ENCODE results near the gene LMNTD1.
"Not testable (repeated sequence)": the region's sequence is repeated elsewhere in the genome, so short reads cannot be mapped to it uniquely, and the experiment has no call there.

Gene LMNTD1

DNA sequence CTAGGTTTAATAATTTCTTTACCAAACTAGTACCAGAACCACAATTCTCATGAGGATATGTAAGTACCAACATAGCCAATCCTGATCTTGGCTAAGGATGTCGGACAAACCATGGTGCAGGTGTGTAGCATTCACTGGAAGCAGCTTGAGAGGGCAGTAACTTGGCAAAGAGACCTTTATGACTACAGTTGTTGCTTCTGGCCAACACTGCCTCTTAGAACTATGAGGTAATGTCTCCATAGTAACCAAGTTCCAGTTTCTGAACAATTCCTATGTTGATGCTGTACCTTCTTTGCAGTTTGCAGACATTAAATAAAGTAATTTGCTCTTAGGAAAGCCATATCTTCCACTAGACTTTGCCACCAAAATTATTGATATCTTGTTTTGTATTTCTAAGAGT is at the start of gene LMNTD1:
Gene LMNTD1, minus strand, starts transcription at position 186 of the 400 bp plus-strand sequence. CDS start 324 bp downstream, outside the sequence.
- DNase-seq (ENCODE audit: low spot score): no peak

DNA sequence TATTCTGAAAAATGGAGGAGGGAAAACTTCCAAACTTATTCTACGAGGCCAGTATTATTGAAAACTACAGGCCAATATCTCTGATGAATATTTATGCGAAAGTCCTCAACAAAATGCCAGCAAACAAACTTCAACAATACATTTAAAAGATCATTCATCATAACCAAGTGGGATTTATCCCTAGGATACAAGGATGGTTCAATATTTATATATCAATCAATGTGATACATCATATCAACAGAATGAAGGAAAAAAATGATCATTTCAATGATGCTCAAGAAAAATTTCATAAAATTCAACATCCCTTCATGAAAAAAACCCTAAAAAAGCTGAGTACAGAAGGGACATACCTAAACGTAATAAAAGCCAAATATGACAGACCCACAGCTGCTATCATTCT is 45.9 kb upstream of the LMNTD1 start:
- DNase-seq (ENCODE audit: low spot score): no peak

DNA sequence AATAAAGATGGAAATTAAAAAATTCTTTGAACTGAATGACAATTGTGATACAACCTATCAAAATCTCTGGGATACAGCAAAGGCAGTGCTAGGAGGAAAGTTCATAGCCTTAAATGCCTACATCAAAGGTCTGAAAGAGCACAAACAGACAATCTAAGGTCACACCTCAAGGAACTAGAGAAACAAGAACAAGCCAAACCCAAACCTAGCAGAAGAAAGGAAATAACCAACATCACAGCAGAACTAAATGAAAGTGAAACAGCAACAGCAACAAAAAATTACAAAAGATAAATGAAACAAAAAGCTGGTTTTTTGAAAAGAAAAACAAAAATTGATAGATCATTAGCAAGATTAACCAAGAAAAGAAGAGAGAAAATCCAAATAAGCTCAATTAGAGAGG is 42.4 kb upstream of the LMNTD1 start:
- not testable (repeated sequence) for DNase-seq (ENCODE audit: low spot score)

DNA sequence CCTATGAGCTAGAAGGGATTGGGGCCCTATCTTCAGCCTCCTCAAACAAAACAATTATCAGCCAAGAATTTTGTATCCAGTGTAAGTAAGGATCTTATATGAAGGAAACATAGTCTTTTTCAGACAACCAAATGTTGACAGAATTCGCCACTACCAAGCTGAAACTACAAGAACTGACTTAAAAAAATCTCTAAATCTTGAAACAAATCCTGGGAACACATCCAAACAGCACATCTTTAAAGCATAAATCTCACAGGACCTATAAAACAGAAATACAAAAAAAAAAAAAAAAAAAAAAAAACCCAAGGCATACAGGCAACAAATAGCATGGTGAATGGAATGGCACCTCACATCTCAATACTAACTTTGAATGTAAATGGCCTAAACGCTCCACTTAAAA is 41.3 kb upstream of the LMNTD1 start:
- DNase-seq (ENCODE audit: low spot score): no peak

DNA sequence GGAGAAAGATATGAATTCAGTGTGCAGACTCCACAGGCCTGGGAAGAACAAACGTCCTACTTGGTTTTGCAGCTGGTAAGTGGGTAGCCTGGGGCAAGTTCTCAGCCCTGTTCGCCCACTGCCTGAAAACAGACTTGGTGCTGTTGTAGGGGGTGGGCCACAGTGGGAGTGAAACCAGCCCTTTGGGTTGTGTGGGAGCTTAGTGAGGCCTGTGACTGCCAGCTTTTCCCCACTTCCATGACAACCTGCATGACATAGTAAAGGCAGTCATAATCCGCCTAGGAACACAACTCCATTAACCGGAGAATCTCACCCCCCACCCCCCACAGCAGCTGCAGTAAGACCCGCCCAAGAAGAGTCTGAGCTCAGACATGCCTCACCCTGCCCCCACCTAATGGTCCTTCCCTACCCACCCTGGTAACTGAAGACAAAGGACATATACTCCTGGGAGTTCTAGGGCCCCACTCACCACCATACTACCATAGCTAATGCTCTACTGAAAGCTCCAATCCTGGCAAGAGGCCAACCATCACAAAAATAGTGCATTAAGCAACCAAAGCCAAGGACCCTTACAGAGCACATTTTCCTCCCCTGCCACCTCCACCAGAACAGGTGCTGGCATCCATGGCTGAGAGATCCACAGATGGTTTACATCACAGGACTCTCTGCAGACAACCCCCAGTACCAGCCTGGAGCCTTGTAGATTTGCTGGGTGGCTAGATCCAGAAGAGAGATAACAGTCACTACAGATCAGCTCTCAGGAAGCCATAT is 39.8 kb upstream of the LMNTD1 start:
- DNase-seq (ENCODE audit: low spot score): no peak

GRCh38 chr12:25591144-25591543 is 38.1 kb upstream of the LMNTD1 start:
- no peak for DNase-seq (ENCODE audit: low spot score)

DNA sequence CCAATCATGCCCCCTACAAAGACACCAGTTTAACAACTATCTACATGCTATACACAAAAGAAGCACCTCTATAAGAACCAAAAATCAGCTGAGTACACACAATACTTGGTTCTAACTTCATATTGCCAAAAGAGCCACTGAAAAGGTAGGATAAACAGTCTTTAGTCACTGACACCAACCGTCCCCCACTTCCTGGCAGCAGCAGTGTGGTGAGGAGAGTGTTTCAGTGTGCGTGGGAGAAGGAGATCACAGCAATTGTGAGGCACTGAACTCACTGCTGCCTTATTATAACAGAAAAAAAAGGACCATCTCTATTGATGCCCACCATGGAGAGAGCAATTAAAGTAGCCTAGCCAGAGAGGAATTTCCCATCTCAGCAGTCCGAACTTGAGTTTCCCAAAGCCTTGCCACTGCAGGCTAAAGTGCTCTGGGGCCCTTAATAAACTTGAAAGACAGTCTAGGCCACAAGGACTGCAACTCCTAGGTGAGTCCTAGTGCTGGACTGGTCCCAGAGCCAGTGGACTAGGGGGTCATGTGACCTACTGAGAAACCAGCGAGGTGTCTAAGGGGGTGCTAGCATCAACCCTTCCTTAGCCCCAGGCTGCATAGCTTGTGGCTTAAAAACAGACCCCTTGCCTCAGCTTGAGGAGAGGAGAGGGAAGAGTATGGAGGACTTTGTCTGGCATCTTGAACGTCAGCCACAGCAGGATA is 37.1 kb upstream of the LMNTD1 start:
- DNase-seq (ENCODE audit: low spot score): no peak

- no peak for DNase-seq (ENCODE audit: low spot score)
Measured at GRCh38 chr12:25587346-25587745, 34.3 kb upstream of the LMNTD1 start.

DNA sequence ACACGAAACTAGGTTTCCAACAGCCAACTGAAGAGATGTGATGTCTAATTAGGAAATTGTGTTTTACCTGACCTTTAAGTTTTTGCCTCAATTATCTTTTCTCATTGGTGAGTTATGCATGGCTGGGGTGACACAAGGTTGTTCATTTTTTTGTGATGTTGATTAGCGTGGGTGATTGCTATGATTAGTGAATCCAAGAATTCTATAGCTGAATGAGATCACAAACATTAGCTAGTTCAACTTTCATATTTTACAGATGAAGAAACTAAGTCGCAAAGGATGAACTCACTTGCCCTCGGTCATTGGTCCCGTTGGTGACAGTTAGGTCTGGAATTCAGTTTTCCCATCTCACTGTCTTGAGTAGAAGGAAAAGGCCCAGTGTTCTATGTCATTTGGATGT is 32.6 kb upstream of the LMNTD1 start:
- DNase-seq (ENCODE audit: low spot score): no peak

- no peak for DNase-seq (ENCODE audit: low spot score)
Measured at GRCh38 chr12:25585021-25585523, 32.0 kb upstream of the LMNTD1 start.

DNA sequence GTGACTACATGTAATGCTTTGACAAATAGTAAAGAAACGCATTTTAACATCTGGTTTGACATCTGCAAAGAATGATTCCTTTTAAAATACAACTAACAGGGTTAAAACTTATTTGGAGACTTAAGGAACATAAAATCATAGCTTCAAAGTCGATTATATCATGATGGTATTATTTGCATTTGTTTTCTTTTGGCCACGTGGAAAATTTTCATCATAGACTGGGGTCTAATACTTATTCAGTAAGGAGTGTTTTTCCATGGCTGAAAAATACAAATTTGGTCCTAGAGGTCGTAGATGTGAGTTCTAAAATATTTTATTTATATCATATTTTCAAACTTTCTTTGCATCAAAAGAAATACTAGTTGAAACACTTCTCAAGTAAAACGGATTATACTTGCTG is 31.5 kb upstream of the LMNTD1 start:
- DNase-seq (ENCODE audit: low spot score): no peak

GRCh38 chr12:25583545-25583944 is 30.5 kb upstream of the LMNTD1 start:
- DNase-seq (ENCODE audit: low spot score): no peak

DNA sequence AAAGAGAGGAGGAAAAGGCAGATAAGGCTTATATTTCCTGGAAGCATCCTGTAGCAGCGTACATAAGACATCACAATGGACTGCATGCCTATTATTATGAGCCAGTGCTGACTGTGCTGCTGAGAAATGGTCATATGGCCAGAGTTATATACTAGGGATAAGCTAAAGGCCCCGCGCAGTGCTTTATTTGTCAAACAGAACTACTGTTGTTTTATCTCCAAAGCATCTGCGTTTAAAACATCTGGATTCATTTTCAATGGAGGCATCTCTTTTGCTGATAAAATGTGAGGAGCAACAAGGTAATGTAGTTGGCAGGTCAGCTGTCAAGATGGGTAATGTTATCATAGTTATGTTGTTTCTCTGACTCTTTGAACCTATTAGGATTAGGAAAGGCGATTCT is 28.0 kb upstream of the LMNTD1 start:
- no peak for DNase-seq (ENCODE audit: low spot score)

DNA sequence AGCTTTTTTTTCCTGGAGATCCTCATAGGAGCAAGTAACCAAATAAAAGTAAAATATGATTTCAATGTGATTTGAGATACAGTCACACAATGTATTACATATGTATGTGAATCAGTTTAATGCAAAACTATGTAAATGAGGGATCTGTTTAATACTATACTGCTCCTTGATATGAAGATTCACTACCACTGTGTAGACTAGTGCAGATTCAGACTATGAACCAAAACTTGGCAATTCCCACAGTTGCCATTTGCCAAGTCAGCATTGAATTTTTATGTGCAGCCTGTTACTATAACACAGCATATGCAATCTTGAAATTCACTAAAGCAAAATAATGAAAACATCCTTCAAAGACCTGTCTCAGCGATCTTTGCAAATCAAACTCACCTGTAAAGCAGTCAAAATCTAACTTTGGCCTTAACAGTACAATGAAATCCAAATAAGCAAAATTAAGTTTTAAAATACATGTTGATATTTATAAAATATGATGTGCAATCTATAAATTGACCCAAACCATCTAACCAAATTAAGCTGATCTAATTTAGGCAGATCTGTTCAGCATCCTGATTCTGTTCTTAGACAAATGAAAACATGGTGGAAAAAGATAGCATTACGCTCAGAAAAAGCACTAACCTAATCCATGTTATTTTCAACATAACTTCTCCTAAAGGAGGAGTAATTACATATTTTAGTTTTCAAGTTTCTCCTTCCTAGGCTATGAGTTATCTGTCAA is 25.5 kb upstream of the LMNTD1 start:
- no peak for DNase-seq (ENCODE audit: low spot score)

GRCh38 chr12:25574761-25575160 is 21.7 kb upstream of the LMNTD1 start:
- no peak for DNase-seq (ENCODE audit: low spot score)

DNA sequence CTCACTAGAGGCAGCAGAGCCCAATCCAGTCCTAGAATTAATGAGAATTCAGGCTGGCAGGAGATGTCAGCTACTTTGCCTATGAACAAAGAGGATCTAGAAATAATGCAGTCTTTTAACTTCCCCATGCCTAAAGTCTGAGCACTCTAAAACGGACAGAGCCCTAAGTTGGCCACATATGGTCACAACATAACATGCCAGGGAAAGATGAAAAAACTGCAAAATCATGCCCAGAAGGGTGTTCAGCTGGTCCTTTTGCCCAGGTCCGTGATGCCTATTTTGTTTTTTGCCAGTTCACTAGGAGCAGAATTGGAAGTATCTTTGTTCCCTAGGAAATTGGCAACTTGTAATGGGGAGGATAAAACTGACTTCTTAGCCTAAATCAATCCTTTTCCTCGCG is 20.3 kb upstream of the LMNTD1 start:
- no peak for DNase-seq (ENCODE audit: low spot score)

GRCh38 chr12:25570418-25570817 is 17.3 kb upstream of the LMNTD1 start:
- no peak for DNase-seq (ENCODE audit: low spot score)

- no peak for DNase-seq (ENCODE audit: low spot score)
Measured at GRCh38 chr12:25566202-25566949, 13.3 kb upstream of the LMNTD1 start.

DNA sequence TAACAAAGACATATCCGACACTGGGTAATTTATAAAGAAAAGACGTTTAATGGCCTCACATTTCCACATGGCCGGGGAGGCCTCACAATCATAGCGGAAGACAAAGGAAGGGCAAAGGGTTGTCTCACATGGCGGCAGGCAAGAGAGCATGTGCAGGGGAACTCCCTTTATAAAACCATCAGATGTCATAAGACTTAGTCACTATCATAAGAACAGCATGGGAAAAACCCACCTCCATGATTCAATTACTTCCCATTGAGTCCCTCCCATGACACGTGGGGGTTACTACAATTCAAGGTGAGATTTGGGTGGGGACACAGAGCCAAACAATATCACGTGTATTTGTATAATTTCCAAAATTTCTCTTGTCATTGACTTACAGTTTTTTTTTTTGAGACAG is 5.5 kb upstream of the LMNTD1 start:
- no peak for DNase-seq (ENCODE audit: low spot score)

DNA sequence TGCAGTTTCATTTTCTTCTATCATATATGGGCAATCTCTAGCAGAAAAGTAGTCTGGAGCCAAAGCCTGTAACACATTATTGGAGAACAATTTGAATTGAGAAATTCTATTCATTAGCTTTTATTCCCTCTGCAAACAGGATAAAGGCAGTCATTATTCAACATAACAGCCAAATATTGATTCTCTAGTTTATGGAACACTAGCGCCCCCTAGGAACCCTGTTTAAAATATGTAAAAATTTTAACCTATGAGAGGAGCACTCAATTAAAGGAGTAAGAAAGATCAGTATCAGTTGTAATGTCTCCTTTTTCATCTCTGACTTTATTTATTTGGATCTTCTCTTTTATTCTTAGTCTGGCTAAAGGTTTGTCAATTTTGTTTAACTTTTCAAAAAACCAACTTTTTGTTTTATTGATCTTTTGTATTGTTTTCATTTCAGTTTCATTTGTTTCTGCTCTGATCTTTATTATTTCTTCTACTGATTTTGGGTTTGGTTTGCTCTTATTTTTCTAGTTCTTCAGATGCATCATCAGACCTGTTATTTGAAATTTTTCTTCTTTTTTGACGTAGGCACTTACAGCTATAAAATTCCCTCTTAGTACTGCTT is 4.8 kb upstream of the LMNTD1 start:
- DNase-seq (ENCODE audit: low spot score): peak; percentile 8

GRCh38 chr12:25556153-25556552 is 3.1 kb upstream of the LMNTD1 start:
- DNase-seq (ENCODE audit: low spot score): no peak

GRCh38 chr12:25552681-25553080 is 402 bp downstream of the LMNTD1 start:
- no peak for DNase-seq (ENCODE audit: low spot score)

Measured in CD4-positive, alpha-beta T cell treated with Interleukin-2 at 100 ng/mL for 4 hours (primary cell).